Calu3 (cell line): ENCODE data around the gene NMRAL1. TPM values are rescaled to one million over a fixed set of nuclear protein-coding genes. Genes with fewer than 3 reads are reported as not detected.

Source experiments
- BruUV-seq: library from RNA; stranded (reverse); fragments of 400-500 nt; replicated peaks from 2 replicates; lab custom pipeline; 2021; lab: Mats Ljungman, UMichigan
- CTCF ChIA-PET: fragments of 300-600 bp; sonication (Branson Sonifier 250); formaldehyde crosslinking; loops from one replicate; lab custom pipeline; 2022; ENCODE audit warnings: antibody characterized with exemption; lab: Charles Lee
- DNase-seq: peaks from one replicate; pipeline ENCODE4 v3.0.0; 2022
- H3K27ac Mint-ChIP-seq: one replicate; pipeline ENCODE4 v1.8.0; 2022; ENCODE audit warnings: mixed read lengths; ENCODE audit not compliant: unreplicated experiment
- H3K27me3 Mint-ChIP-seq: one replicate; pipeline ENCODE4 v1.8.0; 2022; ENCODE audit warnings: mixed read lengths; ENCODE audit not compliant: unreplicated experiment
- H3K36me3 Mint-ChIP-seq: one replicate; pipeline ENCODE4 v1.8.0; 2022; ENCODE audit warnings: mild to moderate bottlenecking, moderate library complexity, mixed read lengths; ENCODE audit not compliant: insufficient read depth, unreplicated experiment
- H3K4me1 Mint-ChIP-seq: one replicate; pipeline ENCODE4 v1.8.0; 2022; ENCODE audit warnings: mild to moderate bottlenecking, low read depth, mixed read lengths; ENCODE audit not compliant: unreplicated experiment
- H3K4me3 Mint-ChIP-seq: one replicate; pipeline ENCODE4 v1.8.0; 2022; ENCODE audit warnings: mild to moderate bottlenecking, low read depth, moderate library complexity, mixed read lengths; ENCODE audit not compliant: unreplicated experiment
- H3K9me3 Mint-ChIP-seq: one replicate; pipeline ENCODE4 v1.8.0; 2022; ENCODE audit warnings: low read depth, mixed read lengths; ENCODE audit not compliant: unreplicated experiment
- CTCF ChIP-seq: fragments of 200-600 bp; IDR thresholded peaks from one replicate; pipeline ENCODE4 v1.8.0; 2022; ENCODE audit warnings: antibody characterized with exemption; ENCODE audit not compliant: unreplicated experiment
- intact Hi-C: fragments of 100-400 bp; cut with micrococcal nuclease; formaldehyde crosslinking; loops from one replicate; pipeline ENCODE4 v1.10.0; 2022; ENCODE audit not compliant: unreplicated experiment
- total RNA-seq: library from RNA; stranded (reverse); gene quantifications from 2 replicates; pipeline ENCODE4 v1.2.3, GENCODE V29; 2022

NMRAL1 gene
- total RNA-seq, 1 experiment from 2014 or later = 101 TPM

GRCh38 chr16:4519274-4520058 is 45.0 kb upstream of the NMRAL1 start:
- H3K27me3 Mint-ChIP-seq = no peaks in the 10 kb centered on the region
- no peaks in the 10 kb centered on the region for H3K9me3 Mint-ChIP-seq
- intact Hi-C loops = loop anchor here (5.0 to 10.0 kb wide), 2 partner anchors 68 to 505 kb away; no protein-coding TSS in a partner anchor
- H3K27ac Mint-ChIP-seq = no peak overlapping the region
- H3K36me3 Mint-ChIP-seq = peaks cover 3% of the 10 kb centered on the region
- no peak for TF ChIP-seq CTCF
- no peak for DNase-seq
- CTCF ChIA-PET = interaction anchor here (1.6 kb wide), 1 partner anchor 12 kb away, joined by 4 read pairs; no protein-coding TSS in a partner anchor
- H3K4me3 Mint-ChIP-seq = no peak overlapping the region
- peaks cover 4% of the 10 kb centered on the region for H3K4me1 Mint-ChIP-seq
- BruUV-seq = no TSS peak

DNA sequence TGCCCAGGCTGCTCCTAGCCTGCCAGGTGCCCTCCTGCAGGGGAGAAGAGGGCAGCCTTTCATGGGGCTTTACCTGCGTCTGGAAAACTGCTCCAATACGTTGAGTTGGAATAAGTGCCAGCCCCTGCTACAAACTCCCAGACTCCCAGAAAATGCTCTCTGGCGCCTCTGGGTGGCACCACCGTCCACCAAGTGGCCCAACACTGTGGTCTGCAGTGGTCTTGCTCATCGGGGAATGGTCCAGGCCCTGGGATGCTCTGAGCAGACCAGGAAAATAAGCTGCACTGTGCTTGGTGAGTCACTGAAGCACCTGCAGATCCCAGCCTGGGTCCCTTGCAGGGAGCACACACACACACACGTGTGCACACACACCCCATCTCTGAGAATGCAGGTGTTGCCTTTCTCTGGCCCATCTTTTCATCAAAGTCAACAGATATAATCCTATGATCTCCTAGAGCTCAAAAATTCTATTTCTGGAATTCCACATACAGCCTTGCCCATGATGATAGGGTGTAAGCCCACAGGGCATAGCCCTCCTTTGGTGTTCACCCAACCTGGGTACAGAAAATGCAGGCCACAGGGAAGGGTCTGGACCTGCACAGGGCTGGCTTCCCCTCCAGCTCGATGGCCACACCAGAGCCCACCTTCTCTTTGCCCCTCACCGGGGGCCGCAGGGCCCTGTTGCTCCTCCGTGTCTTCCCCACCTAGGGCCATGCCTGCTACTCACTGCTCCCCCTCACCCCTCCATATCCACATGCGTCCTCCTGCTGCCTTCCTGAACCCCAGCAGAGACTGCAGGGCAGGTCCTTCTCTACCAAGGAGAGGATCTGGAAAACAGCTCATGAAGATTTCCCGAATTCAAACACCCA is 43.6 kb upstream of the NMRAL1 start:
- no TSS peak for BruUV-seq
- Mint-ChIP-seq H3K4me3 (no peak overlapping the region), H3K27ac (no peak overlapping the region), H3K36me3 (peaks cover 15% of the 10 kb centered on the region), H3K4me1 (no peaks in the 10 kb centered on the region), H3K9me3 (no peaks in the 10 kb centered on the region), H3K27me3 (no peaks in the 10 kb centered on the region)
- DNase-seq = peak; percentile 55
- peak; percentile 57 for TF ChIP-seq CTCF
- intact Hi-C loops = loop anchor here (5.0 to 10.0 kb wide), 2 partner anchors 69 to 507 kb away; no protein-coding TSS in a partner anchor
- CTCF ChIA-PET = interaction anchor here (0.8 to 1.6 kb wide), 3 partner anchors 11 to 68 kb away, joined by 4 read pairs; no protein-coding TSS in a partner anchor

DNA sequence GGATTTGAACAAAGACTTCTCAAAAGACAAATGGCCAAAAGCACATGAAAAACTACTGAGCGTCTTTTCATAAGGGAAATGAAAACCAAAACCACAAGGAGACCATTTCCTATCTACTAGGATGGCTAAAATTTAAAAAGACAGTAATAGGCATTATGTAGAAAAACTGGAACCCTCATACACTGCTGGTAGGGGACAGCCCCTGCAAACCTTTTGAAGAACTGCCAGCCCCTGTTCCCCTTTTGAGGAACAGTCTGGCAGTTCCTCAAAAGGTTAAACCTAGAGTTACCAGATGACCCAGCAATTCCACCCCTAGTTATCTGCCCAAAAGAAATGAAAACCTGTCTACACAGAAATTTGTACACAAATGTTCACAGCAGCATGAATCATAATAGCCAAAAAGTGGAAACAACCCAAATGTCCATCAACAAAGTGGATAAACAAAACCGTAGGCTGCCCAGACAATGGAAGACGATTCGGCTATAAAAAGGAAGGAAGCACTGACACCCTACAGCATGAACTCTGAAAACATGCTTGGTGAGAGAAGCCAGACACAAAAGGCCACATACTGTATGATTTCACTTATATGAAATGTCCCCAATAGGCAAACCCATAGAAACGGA is 41.3 kb upstream of the NMRAL1 start:
- no peak for DNase-seq
- Mint-ChIP-seq H3K27ac (no peak overlapping the region), H3K9me3 (no peaks in the 10 kb centered on the region), H3K27me3 (no peaks in the 10 kb centered on the region), H3K36me3 (peaks cover 29% of the 10 kb centered on the region), H3K4me3 (no peak overlapping the region), H3K4me1 (no peaks in the 10 kb centered on the region)
- intact Hi-C loops = loop anchor here (5.0 to 10.0 kb wide), 2 partner anchors 72 to 509 kb away; no protein-coding TSS in a partner anchor
- CTCF ChIA-PET = no interaction called here
- TSS peak; percentile 24 for BruUV-seq
- TF ChIP-seq CTCF = no peak

- Mint-ChIP-seq H3K27ac (no peak overlapping the region), H3K36me3 (peaks cover 39% of the 10 kb centered on the region), H3K4me3 (no peak overlapping the region), H3K27me3 (no peaks in the 10 kb centered on the region), H3K4me1 (no peaks in the 10 kb centered on the region), H3K9me3 (no peaks in the 10 kb centered on the region)
- DNase-seq = no peak
- BruUV-seq = no TSS peak
- CTCF ChIA-PET = no interaction called here
- intact Hi-C loops = loop anchor here (5.0 to 10.0 kb wide), 3 partner anchors 33 to 510 kb away; no protein-coding TSS in a partner anchor
- no peak for TF ChIP-seq CTCF
Observed at GRCh38 chr16:4514606-4515005, 40.2 kb upstream of the NMRAL1 start.
